IMR-90 (cell line): ENCODE measurements around the gene FRMD1. TPM values are rescaled to one million over a fixed set of nuclear protein-coding genes. Genes with fewer than 3 reads are reported as not detected.

ENCODE experiments used
- ATAC-seq: fragments of 200-7000 bp; cut with Tn5 transposase; 2 replicates; pipeline ENCODE4 v1.9.1; 2020; ENCODE audit warnings: low read depth, mild to moderate bottlenecking, moderate library complexity
- BruUV-seq: library from RNA; stranded (reverse); fragments of 400-500 nt; replicated peaks from 2 replicates; lab custom pipeline; 2021; lab: Mats Ljungman, UMichigan
- CTCF ChIA-PET: fragments of 300-600 bp; formaldehyde crosslinking; extraction: SDS; loops from one replicate; lab custom pipeline; 2021; ENCODE audit warnings: antibody characterized with exemption; lab: Yijun Ruan, JAX
- POLR2A ChIA-PET: fragments of 300-600 bp; sonication (Branson Sonifier 250); formaldehyde crosslinking; loops from one replicate; lab custom pipeline; 2022; ENCODE audit warnings: antibody characterized with exemption; ENCODE audit not compliant: unreplicated experiment; lab: Charles Lee
- DNase-seq: peaks from one replicate; pipeline ENCODE4 v3.0.0; 2013
- H2AFZ ChIP-seq: replicated peaks from 2 replicates; pipeline ENCODE3; 2013; ENCODE audit warnings: low read length, mild to moderate bottlenecking; ENCODE audit not compliant: poor library complexity
- H2AK5ac ChIP-seq: 2 replicates; pipeline ENCODE4 v1.6.1; 2013; ENCODE audit warnings: low read depth, low read length, inconsistent platforms
- H2AK9ac ChIP-seq: replicated peaks from 2 replicates; pipeline ENCODE3; 2013; ENCODE audit warnings: mild to moderate bottlenecking, low read depth, low read length, moderate library complexity; ENCODE audit not compliant: poor library complexity
- H2BK120ac ChIP-seq: 2 replicates; pipeline ENCODE4 v1.6.1; 2013; ENCODE audit warnings: low read depth, low read length, inconsistent platforms
- H2BK15ac ChIP-seq: 3 replicates; pipeline ENCODE4 v1.6.1; 2013; ENCODE audit warnings: low read depth, low read length, inconsistent platforms
- H2BK20ac ChIP-seq: 2 replicates; pipeline ENCODE4 v1.6.1; 2013; ENCODE audit warnings: low read depth, mild to moderate bottlenecking, inconsistent platforms, low read length, moderate library complexity
- H2BK5ac ChIP-seq: 2 replicates; pipeline ENCODE4 v1.6.1; 2013; ENCODE audit warnings: mild to moderate bottlenecking, low read depth, low read length, inconsistent platforms; ENCODE audit not compliant: poor library complexity, severe bottlenecking
- H3K14ac ChIP-seq: replicated peaks from 2 replicates; pipeline ENCODE4 v1.6.1; 2013; ENCODE audit warnings: low read depth, low read length, inconsistent platforms
- H3K18ac ChIP-seq: 2 replicates; pipeline ENCODE4 v1.6.1; 2013; ENCODE audit warnings: low read depth, low read length, control low read depth
- H3K23ac ChIP-seq: 2 replicates; pipeline ENCODE4 v1.6.1; 2013; ENCODE audit warnings: low read depth, low read length, inconsistent platforms
- H3K27ac ChIP-seq: 2 replicates; pipeline ENCODE4 v1.5.1; 2013; ENCODE audit warnings: mild to moderate bottlenecking, control low read depth, low read length; ENCODE audit not compliant: insufficient read depth
- H3K27me3 ChIP-seq: 2 replicates; pipeline ENCODE4 v1.6.1; 2013; ENCODE audit warnings: low read length; ENCODE audit not compliant: control insufficient read depth, insufficient read depth
- H3K36me3 ChIP-seq: 2 replicates; pipeline ENCODE4 v1.6.1; 2013; ENCODE audit warnings: low read length, mixed read lengths; ENCODE audit not compliant: control insufficient read depth, insufficient read depth
- H3K4ac ChIP-seq: 2 replicates; pipeline ENCODE4 v1.6.1; 2013; ENCODE audit warnings: low read depth, low read length, inconsistent platforms
- H3K4me1 ChIP-seq: 2 replicates; pipeline ENCODE4 v1.6.1; 2013; ENCODE audit warnings: low read length, mixed read lengths; ENCODE audit not compliant: control insufficient read depth, insufficient read depth
- H3K4me2 ChIP-seq: 2 replicates; pipeline ENCODE4 v1.6.1; 2013; ENCODE audit warnings: low read depth, mild to moderate bottlenecking, control low read depth, low read length, moderate library complexity
- H3K4me3 ChIP-seq: 2 replicates; pipeline ENCODE4 v1.5.1; 2013; ENCODE audit warnings: low read depth, mild to moderate bottlenecking, control low read depth, low read length, moderate library complexity; ENCODE audit not compliant: insufficient read depth
- H3K56ac ChIP-seq: 2 replicates; pipeline ENCODE4 v1.6.1; 2013; ENCODE audit warnings: low read length, inconsistent platforms; ENCODE audit not compliant: insufficient read depth; ENCODE audit errors: extremely low read depth
- H3K79me1 ChIP-seq, 2 experiments: 2 replicates each; pipeline ENCODE4 v1.6.1; 2013; ENCODE audit warnings: low read length in 2 of 2, inconsistent platforms in 1 of 2, low read depth in 1 of 2
- H3K9ac ChIP-seq: 2 replicates; pipeline ENCODE4 v1.6.1; 2013; ENCODE audit warnings: low read depth, low read length, control low read depth
- H3K9me1 ChIP-seq: 2 replicates; pipeline ENCODE4 v1.6.1; 2013; ENCODE audit warnings: low read length, inconsistent platforms; ENCODE audit not compliant: insufficient read depth
- H3K9me3 ChIP-seq: 2 replicates; pipeline ENCODE4 v1.6.1; 2013; ENCODE audit warnings: low read length; ENCODE audit not compliant: control insufficient read depth, insufficient read depth
- H4K20me1 ChIP-seq: 2 replicates; pipeline ENCODE4 v1.6.1; 2013; ENCODE audit warnings: low read length, inconsistent platforms; ENCODE audit not compliant: insufficient read depth
- H4K5ac ChIP-seq: 2 replicates; pipeline ENCODE4 v1.6.1; 2013; ENCODE audit warnings: mild to moderate bottlenecking, low read depth, low read length, control low read depth
- H4K8ac ChIP-seq, 2 experiments: 2 replicates each; pipeline ENCODE4 v1.6.1; 2013; ENCODE audit warnings: low read depth in 2 of 2, low read length in 2 of 2, control low read depth in 1 of 2, inconsistent platforms in 1 of 2
- H4K91ac ChIP-seq: 2 replicates; pipeline ENCODE4 v1.6.1; 2013; ENCODE audit warnings: low read depth, low read length, inconsistent platforms; ENCODE audit not compliant: insufficient read depth
- BHLHE40 ChIP-seq: fragments of 150-350 bp; IDR thresholded peaks from 2 replicates; pipeline ENCODE4 v1.6.1; 2016; ENCODE audit warnings: mild to moderate bottlenecking, low read depth, low read length
- CEBPB ChIP-seq: IDR thresholded peaks from 2 replicates; pipeline ENCODE4 v1.6.1; 2012; ENCODE audit warnings: low read depth, low read length, improper control_type of control experiment
- CHD1 ChIP-seq: IDR thresholded peaks from 2 replicates; pipeline ENCODE4 v1.6.1; 2012; ENCODE audit warnings: low read depth, low read length, improper control_type of control experiment
- CTCF ChIP-seq: conservative IDR thresholded peaks from 2 replicates; pipeline ENCODE4 v1.5.1; 2012; ENCODE audit warnings: mild to moderate bottlenecking, low read depth, low read length, improper control_type of control experiment
- ELK1 ChIP-seq: fragments of 150-350 bp; IDR thresholded peaks from 2 replicates; pipeline ENCODE4 v1.6.1; 2016; ENCODE audit warnings: low read depth, mild to moderate bottlenecking, low read length, moderate library complexity, borderline replicate concordance
- FOS ChIP-seq: fragments of 150-350 bp; IDR thresholded peaks from 2 replicates; pipeline ENCODE4 v1.6.1; 2016; ENCODE audit warnings: low read depth, low read length
- MAFK ChIP-seq: IDR thresholded peaks from 2 replicates; pipeline ENCODE4 v1.6.1; 2012; ENCODE audit warnings: low read depth, low read length, improper control_type of control experiment
- MAZ ChIP-seq: IDR thresholded peaks from 2 replicates; pipeline ENCODE4 v1.6.1; 2012; ENCODE audit warnings: low read depth, mild to moderate bottlenecking, low read length, improper control_type of control experiment, moderate library complexity, borderline replicate concordance
- MXI1 ChIP-seq: IDR thresholded peaks from 2 replicates; pipeline ENCODE4 v1.6.1; 2012; ENCODE audit warnings: low read depth, mild to moderate bottlenecking, low read length, moderate library complexity, borderline replicate concordance
- NFE2L2 ChIP-seq: fragments of 150-350 bp; IDR thresholded peaks from 2 replicates; pipeline ENCODE4 v1.6.1; 2016; ENCODE audit warnings: low read depth, mild to moderate bottlenecking, low read length
- POLR2A ChIP-seq: IDR thresholded peaks from 2 replicates; pipeline ENCODE4 v1.6.1; 2012; ENCODE audit warnings: mild to moderate bottlenecking, low read depth, low read length
- RAD21 ChIP-seq: IDR thresholded peaks from 2 replicates; pipeline ENCODE4 v1.6.1; 2012; ENCODE audit warnings: low read length, improper control_type of control experiment
- RCOR1 ChIP-seq: IDR thresholded peaks from 2 replicates; pipeline ENCODE4 v1.6.1; 2012; ENCODE audit warnings: mild to moderate bottlenecking, low read length, improper control_type of control experiment; ENCODE audit not compliant: insufficient replicate concordance
- RFX5 ChIP-seq: IDR thresholded peaks from 2 replicates; pipeline ENCODE4 v1.8.0; 2012; ENCODE audit warnings: low read depth, mild to moderate bottlenecking, low read length, moderate library complexity
- SMC3 ChIP-seq: fragments of 150-350 bp; IDR thresholded peaks from 2 replicates; pipeline ENCODE4 v1.6.1; 2016; ENCODE audit warnings: low read depth, mild to moderate bottlenecking, antibody characterized with exemption, low read length, moderate library complexity
- USF2 ChIP-seq: fragments of 150-350 bp; IDR thresholded peaks from 2 replicates; pipeline ENCODE4 v1.6.1; 2017; ENCODE audit warnings: mild to moderate bottlenecking, antibody characterized with exemption, low read length, low read depth
- WGBS, 2 experiments: methylation state at CpG; one replicate each; pipeline versions ENCODE4 v1.1.5 to v1.1.7; 2013; ENCODE audit warnings: missing lambda C conversion rate in 2 of 2; ENCODE audit not compliant: insufficient read length in 1 of 2; ENCODE audit errors: extremely low coverage in 2 of 2; 5-methylcytosine and 5-hydroxymethylcytosine counted together
- dilution Hi-C: fragments of 300-500 bp; cut with HindIII; formaldehyde crosslinking; loops from one replicate; pipeline ENCODE4 v1.14.3; 2018; ENCODE audit warnings: low sequenced_read_pairs; ENCODE audit not compliant: unreplicated experiment
- in situ Hi-C: fragments of 300-500 bp; cut with MboI; formaldehyde crosslinking; loops from 3 replicates; pipeline ENCODE4 v1.14.3; 2019; ENCODE audit warnings: low sequenced_read_pairs, inconsistent platforms, mixed read lengths
- intact Hi-C: fragments of 100-400 bp; cut with micrococcal nuclease; formaldehyde crosslinking; loops from 2 replicates; pipeline ENCODE4 v1.10.0; 2022
- polyA plus RNA-seq, 3 experiments: library from polyadenylated mRNA; depleted of rRNA; stranded (reverse); fragments of >200 nt; gene quantifications; 2 replicates each; pipeline ENCODE4 v1.2.3, GENCODE V29; 2012; ENCODE audit warnings: low replicate concordance in 1 of 3
- total RNA-seq: library from RNA; depleted of rRNA; stranded (reverse); fragments of >200 nt; gene quantifications from 2 replicates; pipeline ENCODE4 v1.2.3, GENCODE V29; 2012

FRMD1 gene
- total and polyA plus RNA-seq, 2 of the 4 experiments (the other 2 are of a cell fraction): not detected

DNA sequence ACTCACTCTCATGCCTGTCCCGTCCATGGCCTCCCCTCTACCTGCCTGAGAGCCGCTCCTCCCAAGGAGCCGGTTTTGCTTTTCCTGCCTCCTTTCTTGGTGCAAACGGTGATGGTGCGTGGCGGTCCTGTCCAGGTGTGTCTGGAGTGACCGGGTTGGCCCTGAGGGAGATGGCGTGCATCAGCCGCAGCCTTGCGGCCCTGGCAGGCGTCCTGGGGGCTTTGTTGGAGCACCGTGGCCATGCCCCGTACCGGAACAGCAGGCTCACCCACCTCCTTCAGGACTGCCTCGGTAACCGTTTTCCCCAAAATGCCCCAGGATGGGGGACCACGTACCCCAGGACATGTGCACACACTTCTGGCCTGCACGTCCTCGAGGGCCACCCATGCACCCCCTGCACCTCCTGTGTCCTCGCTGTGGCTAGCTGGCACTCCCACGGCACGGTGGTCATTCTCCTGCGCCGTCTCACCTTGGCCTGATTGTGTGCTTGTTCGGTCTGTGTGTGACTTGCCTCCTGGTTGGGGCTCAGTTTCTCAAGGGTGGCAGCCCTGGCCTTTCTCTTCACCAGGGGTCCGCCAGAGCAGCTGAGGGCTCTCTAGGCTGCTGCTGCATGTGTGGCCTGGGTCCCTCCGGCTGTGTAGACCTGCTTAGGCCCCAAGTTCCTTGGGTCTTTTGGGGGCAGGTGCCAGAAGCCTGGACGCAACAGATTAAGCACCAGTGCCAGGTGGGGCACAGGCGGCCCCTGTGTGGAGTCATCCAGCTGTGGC is 36.4 kb downstream of the FRMD1 start:
- Histone ChIP-seq H3K4me3 (no peak overlapping the region), H3K27me3 (no peaks in the 10 kb centered on the region), H3K4me2 (no peak overlapping the region), H4K5ac (no peak overlapping the region), H3K27ac (no peak overlapping the region), H2AK5ac (no peak overlapping the region), H2AK9ac (no peak overlapping the region), H3K56ac (no peak overlapping the region), H4K91ac (no peak overlapping the region), H4K8ac (no peak overlapping the region), H3K23ac (no peak overlapping the region), H4K20me1 (no peaks in the 10 kb centered on the region), H3K9me1 (no peaks in the 10 kb centered on the region), H3K79me1 (no peaks in the 10 kb centered on the region), H3K4me1 (peaks cover 6% of the 10 kb centered on the region; the same call in 1 of the 2 replicates), H2AFZ (no peak overlapping the region), H3K9ac (no peak overlapping the region), H3K14ac (no peak overlapping the region), H3K4ac (no peak overlapping the region), H2BK20ac (no peak overlapping the region), H2BK120ac (no peak overlapping the region), H3K9me3 (peaks cover 3% of the 10 kb centered on the region; the same call in 1 of the 2 replicates), H3K18ac (no peak overlapping the region), H3K36me3 (no peaks in the 10 kb centered on the region), H2BK15ac (no peak overlapping the region), H2BK5ac (no peak overlapping the region)
- TF ChIP-seq POLR2A (no peak), CEBPB (no peak), MAZ (no peak), BHLHE40 (no peak), ELK1 (no peak), USF2 (no peak), SMC3 (no peak), CHD1 (no peak), RAD21 (no peak), RCOR1 (no peak), RFX5 (no peak), CTCF (no peak), FOS (no peak), NFE2L2 (no peak), MAFK (no peak), MXI1 (no peak)
- no peak for DNase-seq
- WGBS, 2 experiments: 85% methylated on average over 17 of the region's 29 CpGs; no CpG with 5 or more reads in 1 of the 2 experiments
- CTCF ChIA-PET: no interaction called here
- intact Hi-C loops: no loop called here
- dilution Hi-C loops: no loop called here
- in situ Hi-C loops: no loop called here
- no peak for ATAC-seq
- POLR2A ChIA-PET: no interaction called here
- BruUV-seq: no TSS peak
